NT2/D1 (cell line): ENCODE results near the gene RASSF3.

Experiments used
- SUZ12 ChIP-seq: IDR thresholded peaks from 2 replicates; pipeline ENCODE4 v1.6.1; 2011; ENCODE audit not compliant: insufficient read length, insufficient read depth; ENCODE audit errors: extremely low read depth
- YY1 ChIP-seq: IDR thresholded peaks from 2 replicates; pipeline ENCODE4 v1.6.1; 2011; ENCODE audit not compliant: insufficient read length, insufficient read depth
- ZNF274 ChIP-seq: IDR thresholded peaks from 2 replicates; pipeline ENCODE4 v1.6.1; 2011; ENCODE audit warnings: mild to moderate bottlenecking, low read depth, low read length

DNA sequence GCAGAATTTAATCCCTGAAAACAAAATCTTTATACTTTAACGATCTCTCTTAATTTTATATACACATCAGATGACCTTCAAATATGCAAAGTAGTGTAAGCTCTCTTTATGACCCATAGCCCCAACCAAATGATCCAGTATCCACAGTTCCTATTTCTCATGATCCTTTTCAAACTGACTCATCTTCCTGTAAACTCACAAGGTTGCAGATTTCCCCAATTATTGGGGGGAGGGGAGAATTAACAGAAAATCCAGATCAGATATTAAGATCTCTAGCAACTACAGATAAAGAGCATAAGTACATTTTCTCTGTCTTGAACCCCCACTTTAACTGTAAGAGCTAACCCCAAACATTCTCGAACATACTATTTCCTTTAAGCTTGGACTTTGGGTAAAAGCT, 136.4 kb downstream of the RASSF3 start:
- TF ChIP-seq ZNF274 (no peak), YY1 (no peak), SUZ12 (no peak)
